GM23248 (cell line): ENCODE data around the gene THADA.

ENCODE experiments used
- EZH2 ChIP-seq: fragments of 200-600 bp; sonication (generic); IDR thresholded peaks from 2 replicates; pipeline ENCODE4 v1.6.1; 2018; ENCODE audit warnings: antibody characterized with exemption, mild to moderate bottlenecking; ENCODE audit not compliant: insufficient read depth, poor library complexity, severe bottlenecking
- EZH2phosphoT487 ChIP-seq: fragments of 200-600 bp; sonication (generic); IDR thresholded peaks from 2 replicates; pipeline ENCODE4 v1.6.1; 2018; ENCODE audit warnings: antibody characterized with exemption, moderate library complexity, mild to moderate bottlenecking, low read depth; ENCODE audit not compliant: insufficient read depth

- no peak for TF ChIP-seq EZH2
- TF ChIP-seq EZH2phosphoT487, result no peak
These were observed 176.0 kb downstream of the THADA start for GRCh38 chr2:43419876-43420275.
